Measurements from ENCODE around the gene APBA1. TPM values are rescaled to one million over a fixed set of nuclear protein-coding genes. Genes with fewer than 3 reads are reported as not detected.

The APBA1 gene
- total RNA-seq, 1 donor from 2014 or later, result 3.4 TPM

DNA sequence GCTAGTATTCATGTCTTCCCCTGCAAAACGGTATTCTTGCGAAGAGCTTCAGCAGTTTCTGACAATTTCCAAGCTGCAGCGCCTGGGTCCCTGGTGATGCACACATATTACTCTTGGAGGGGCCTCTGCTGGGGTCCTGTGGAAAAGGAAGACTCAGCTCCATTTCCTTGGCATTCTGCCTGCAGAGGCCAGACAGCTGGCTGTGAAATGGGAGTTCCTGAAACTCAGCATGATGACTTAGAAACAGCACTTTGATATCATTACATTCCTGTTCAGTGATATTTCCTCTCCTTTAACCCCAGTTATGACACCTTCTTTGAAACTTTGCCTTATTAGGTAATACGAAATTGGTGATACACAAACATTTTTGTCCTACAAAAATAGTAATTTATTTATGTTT lies 98.5 kb downstream of the APBA1 start:
- H3K36me3 ChIP-seq, result no peaks in the 10 kb centered on the region
- H3K4me1 ChIP-seq, result peaks cover 8% of the 10 kb centered on the region
- H3K27me3 Mint-ChIP-seq (ENCODE audit: insufficient read depth, low read depth), result peaks cover 2% of the 10 kb centered on the region
- H3K4me3 Mint-ChIP-seq, result no peak overlapping the region
- no peaks in the 10 kb centered on the region for H3K9me3 ChIP-seq (ENCODE audit: low read depth)
- no peak overlapping the region for H3K27ac ChIP-seq
- no peaks in the 10 kb centered on the region for H4K20me1 ChIP-seq (ENCODE audit: low read depth)
- H2AFZ ChIP-seq (replicated peaks), result no peak overlapping the region
- H3K9me3 Mint-ChIP-seq, result peaks cover 6% of the 10 kb centered on the region
- H3K27ac Mint-ChIP-seq, result no peak overlapping the region
- H3K4me2 ChIP-seq, result no peak overlapping the region
- DNase-seq (ENCODE audit: low spot score), result no peak
- peaks cover 21% of the 10 kb centered on the region for H3K4me1 Mint-ChIP-seq
- no peaks in the 10 kb centered on the region for H3K79me2 ChIP-seq (ENCODE audit: low read depth)
- H3K4me3 ChIP-seq, result no peak overlapping the region
- no peak overlapping the region for H3K9ac ChIP-seq
- H3F3A ChIP-seq (ENCODE audit: low read depth), result no peaks in the 10 kb centered on the region
- no peaks in the 10 kb centered on the region for H3K27me3 ChIP-seq
- H3K36me3 Mint-ChIP-seq, result no peaks in the 10 kb centered on the region
- no peak for TF ChIP-seq EZH2 (IDR thresholded peaks at IDR 0.05)
- no peak for TF ChIP-seq EZH2phosphoT487 (IDR thresholded peaks at IDR 0.05)
- TF ChIP-seq, protein P1, sequence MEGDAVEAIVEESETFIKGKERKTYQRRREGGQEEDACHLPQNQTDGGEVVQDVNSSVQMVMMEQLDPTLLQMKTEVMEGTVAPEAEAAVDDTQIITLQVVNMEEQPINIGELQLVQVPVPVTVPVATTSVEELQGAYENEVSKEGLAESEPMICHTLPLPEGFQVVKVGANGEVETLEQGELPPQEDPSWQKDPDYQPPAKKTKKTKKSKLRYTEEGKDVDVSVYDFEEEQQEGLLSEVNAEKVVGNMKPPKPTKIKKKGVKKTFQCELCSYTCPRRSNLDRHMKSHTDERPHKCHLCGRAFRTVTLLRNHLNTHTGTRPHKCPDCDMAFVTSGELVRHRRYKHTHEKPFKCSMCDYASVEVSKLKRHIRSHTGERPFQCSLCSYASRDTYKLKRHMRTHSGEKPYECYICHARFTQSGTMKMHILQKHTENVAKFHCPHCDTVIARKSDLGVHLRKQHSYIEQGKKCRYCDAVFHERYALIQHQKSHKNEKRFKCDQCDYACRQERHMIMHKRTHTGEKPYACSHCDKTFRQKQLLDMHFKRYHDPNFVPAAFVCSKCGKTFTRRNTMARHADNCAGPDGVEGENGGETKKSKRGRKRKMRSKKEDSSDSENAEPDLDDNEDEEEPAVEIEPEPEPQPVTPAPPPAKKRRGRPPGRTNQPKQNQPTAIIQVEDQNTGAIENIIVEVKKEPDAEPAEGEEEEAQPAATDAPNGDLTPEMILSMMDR (IDR thresholded peaks at IDR 0.05), result no peak

DNA sequence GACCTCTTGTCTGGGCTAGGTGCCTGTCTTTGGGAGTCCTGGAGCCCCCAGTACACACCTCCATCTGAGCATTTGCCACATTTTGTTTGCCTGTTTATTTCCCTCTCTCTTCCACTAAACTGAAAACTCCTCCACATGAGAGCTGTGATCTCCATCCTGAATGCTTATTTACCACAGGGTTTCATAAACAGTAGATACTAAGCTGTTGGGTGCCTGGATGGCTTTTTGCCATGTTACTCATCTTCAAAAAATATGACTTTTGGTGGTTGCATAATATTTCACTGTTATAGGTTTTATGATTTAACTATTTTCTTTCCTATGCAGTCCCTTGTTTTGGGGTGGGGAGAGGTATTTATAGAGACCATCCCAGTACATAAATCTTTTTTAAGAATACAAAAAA lies 99.6 kb downstream of the APBA1 start:
- TF ChIP-seq EZH2phosphoT487 (IDR thresholded peaks at IDR 0.05) (no peak), EZH2 (IDR thresholded peaks at IDR 0.05) (no peak)
- TF ChIP-seq, protein P1 (IDR thresholded peaks at IDR 0.05), result no peak
- H3K9ac ChIP-seq, result no peak overlapping the region
- H3K4me1 ChIP-seq, result no peaks in the 10 kb centered on the region
- Mint-ChIP-seq H3K27ac (no peak overlapping the region), H3K27me3 (ENCODE audit: insufficient read depth, low read depth) (peaks cover 2% of the 10 kb centered on the region), H3K4me1 (peaks cover 19% of the 10 kb centered on the region), H3K4me3 (no peak overlapping the region), H3K9me3 (peaks cover 6% of the 10 kb centered on the region), H3K36me3 (no peaks in the 10 kb centered on the region)
- H3K9me3 ChIP-seq (ENCODE audit: low read depth), result no peaks in the 10 kb centered on the region
- no peak overlapping the region for H3K4me3 ChIP-seq
- no peaks in the 10 kb centered on the region for H3K36me3 ChIP-seq
- H3K79me2 ChIP-seq (ENCODE audit: low read depth), result no peaks in the 10 kb centered on the region
- no peak overlapping the region for H3K4me2 ChIP-seq
- no peak overlapping the region for H2AFZ ChIP-seq (replicated peaks)
- no peak overlapping the region for H3K27ac ChIP-seq
- no peak for DNase-seq (ENCODE audit: low spot score)
- H3F3A ChIP-seq (ENCODE audit: low read depth), result no peaks in the 10 kb centered on the region
- no peaks in the 10 kb centered on the region for H3K27me3 ChIP-seq
- H4K20me1 ChIP-seq (ENCODE audit: low read depth), result no peaks in the 10 kb centered on the region

DNA sequence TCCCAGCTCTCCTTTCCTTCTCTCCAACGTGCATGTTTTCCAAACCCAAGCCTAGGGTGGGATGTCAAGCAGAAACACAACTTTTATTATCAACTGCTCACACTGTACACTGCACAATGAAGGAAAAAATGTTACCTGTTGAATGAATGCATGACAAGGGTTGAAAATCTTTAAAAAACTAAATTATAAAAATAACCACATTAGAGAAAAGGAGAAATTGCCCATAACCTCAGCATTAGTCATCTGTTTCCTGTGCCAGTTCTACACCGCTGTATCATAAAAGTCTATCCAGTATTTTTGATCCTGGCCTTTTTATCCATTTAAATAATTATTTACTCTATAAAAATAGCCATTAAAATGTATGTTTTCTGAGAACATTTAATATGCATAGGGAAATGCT lies 101.1 kb downstream of the APBA1 start:
- no peaks in the 10 kb centered on the region for H3K27me3 ChIP-seq
- peaks cover 2% of the 10 kb centered on the region for H3K9me3 Mint-ChIP-seq
- no peak for DNase-seq (ENCODE audit: low spot score)
- no peak overlapping the region for H3K4me3 ChIP-seq
- no peaks in the 10 kb centered on the region for H3K36me3 ChIP-seq
- H3K27ac ChIP-seq, result no peak overlapping the region
- H3K27me3 Mint-ChIP-seq (ENCODE audit: insufficient read depth, low read depth), result peaks cover 2% of the 10 kb centered on the region
- H3K9ac ChIP-seq, result no peak overlapping the region
- H3K36me3 Mint-ChIP-seq, result no peaks in the 10 kb centered on the region
- H3K4me1 Mint-ChIP-seq, result peaks cover 25% of the 10 kb centered on the region
- no peak overlapping the region for H3K4me3 Mint-ChIP-seq
- TF ChIP-seq, protein P1 (IDR thresholded peaks at IDR 0.05), result no peak
- TF ChIP-seq EZH2phosphoT487 (IDR thresholded peaks at IDR 0.05) (no peak), EZH2 (IDR thresholded peaks at IDR 0.05) (no peak)
- no peak overlapping the region for H2AFZ ChIP-seq (replicated peaks)
- no peaks in the 10 kb centered on the region for H3K79me2 ChIP-seq (ENCODE audit: low read depth)
- H4K20me1 ChIP-seq (ENCODE audit: low read depth), result no peaks in the 10 kb centered on the region
- H3K27ac Mint-ChIP-seq, result no peak overlapping the region
- H3K4me1 ChIP-seq, result no peaks in the 10 kb centered on the region
- no peak overlapping the region for H3K4me2 ChIP-seq
- no peaks in the 10 kb centered on the region for H3F3A ChIP-seq (ENCODE audit: low read depth)
- no peaks in the 10 kb centered on the region for H3K9me3 ChIP-seq (ENCODE audit: low read depth)

All from neural progenitor cell (in vitro differentiated cells).